BLaER1 treated with 17β-estradiol and CSF1 and Interleukin-3, amounts not matched to agents 10 nM and 100 nM (cell line): ENCODE results near the gene RGL1.

Experiments
- H3K27ac ChIP-seq, 11 experiments: shearing (Covaris generic); formaldehyde crosslinking; 2 replicates each; pipeline ENCODE4 v1.8.1; 2022
- H3K27me3 ChIP-seq, 11 experiments: shearing (Covaris generic); formaldehyde crosslinking; 2 replicates each; pipeline ENCODE4 v1.8.1; 2022
- H3K36me3 ChIP-seq, 11 experiments: shearing (Covaris generic); formaldehyde crosslinking; 2 replicates each; pipeline ENCODE4 v1.8.1; 2022
- H3K4me1 ChIP-seq, 10 experiments: shearing (Covaris generic); formaldehyde crosslinking; 2 replicates each; pipeline ENCODE4 v1.8.1; 2022
- H3K4me2 ChIP-seq, 11 experiments: shearing (Covaris generic); formaldehyde crosslinking; 2 replicates each; pipeline ENCODE4 v1.8.1; 2022
- H3K4me3 ChIP-seq, 10 experiments: shearing (Covaris generic); formaldehyde crosslinking; 2 replicates each; pipeline ENCODE4 v1.8.1; 2022
- H3K9ac ChIP-seq, 11 experiments: shearing (Covaris generic); formaldehyde crosslinking; 2 replicates each; pipeline ENCODE4 v1.8.1; 2022
- H3K9me3 ChIP-seq, 11 experiments: shearing (Covaris generic); formaldehyde crosslinking; replicated peaks in 1 of 11; 2 replicates each; pipeline ENCODE4 v1.8.1; 2022
- H4K20me1 ChIP-seq, 11 experiments: shearing (Covaris generic); formaldehyde crosslinking; 2 replicates each; pipeline ENCODE4 v1.8.1; 2022
- Cebpa-rat ChIP-seq, 11 experiments: shearing (Covaris generic); IDR thresholded peaks; 2 replicates each; pipeline ENCODE4 v1.8.1; 2022

The RGL1 gene

DNA sequence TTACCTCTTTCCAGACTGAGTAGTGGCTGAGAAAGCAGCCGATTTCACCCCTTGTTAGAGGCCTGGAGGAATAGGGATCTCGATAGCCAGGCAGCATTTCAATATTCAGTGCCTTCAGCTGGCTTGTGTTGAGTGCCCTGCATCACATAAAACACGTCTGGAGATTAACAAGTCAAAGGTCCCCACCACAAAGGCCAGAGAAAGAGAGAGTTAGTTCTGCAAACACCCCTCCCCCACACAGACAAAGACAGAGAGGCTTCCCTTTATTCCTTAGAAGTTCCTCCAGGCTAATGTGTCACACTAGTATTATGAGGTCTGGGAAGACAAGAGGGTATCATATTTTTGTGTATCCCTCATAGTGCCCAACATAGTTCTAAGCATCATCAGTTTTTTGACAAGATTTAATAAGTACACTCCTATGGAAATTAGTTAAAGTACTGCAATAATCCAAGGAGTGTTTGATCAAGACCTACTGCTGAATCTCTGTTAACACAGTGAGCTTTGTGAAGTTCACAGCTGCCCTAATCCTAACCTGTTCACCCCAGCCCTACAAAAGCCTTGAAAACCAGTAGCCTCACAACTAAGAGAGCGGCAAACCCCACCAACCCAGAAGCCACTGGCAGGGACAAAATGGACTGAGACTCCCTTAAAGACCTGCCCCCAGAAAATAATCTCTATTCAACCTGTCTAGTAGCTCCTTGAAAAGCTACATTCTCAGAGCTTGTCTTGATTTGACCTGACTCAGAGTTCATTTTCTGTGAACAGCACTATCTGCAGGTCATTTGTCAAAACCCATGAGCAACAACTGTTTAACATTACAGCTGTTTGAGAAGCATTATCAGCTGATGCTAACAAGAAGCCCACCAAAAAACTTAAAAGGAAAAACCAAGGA lies 140.8 kb downstream of the RGL1 start:
- Histone ChIP-seq H3K9ac (no peak overlapping the region), H3K9me3 (peaks cover 0 to 30% (median 12%) of the 10 kb centered on the region in 11 experiments; a peak in 12 of 22 replicates), H3K36me3 (peaks cover 0 to 23% (median 0%) of the 10 kb centered on the region in 11 experiments; a peak in 1 of 22 replicates), H3K27me3 (no peaks in the 10 kb centered on the region), H3K4me2 (peak overlapping the region in 8 of 11 experiments; percentile 1 to 84 (median 71); a peak in 12 of 22 replicates), H4K20me1 (no peaks in the 10 kb centered on the region), H3K27ac (peak overlapping the region in 6 of 11 experiments; percentile 10 to 45 (median 27); a peak in 6 of 22 replicates), H3K4me3 (no peak overlapping the region), H3K4me1 (peaks cover 22 to 51% (median 41%) of the 10 kb centered on the region in 10 experiments)
- no peak for TF ChIP-seq Cebpa-rat (IDR thresholded peaks at IDR 0.05)

DNA sequence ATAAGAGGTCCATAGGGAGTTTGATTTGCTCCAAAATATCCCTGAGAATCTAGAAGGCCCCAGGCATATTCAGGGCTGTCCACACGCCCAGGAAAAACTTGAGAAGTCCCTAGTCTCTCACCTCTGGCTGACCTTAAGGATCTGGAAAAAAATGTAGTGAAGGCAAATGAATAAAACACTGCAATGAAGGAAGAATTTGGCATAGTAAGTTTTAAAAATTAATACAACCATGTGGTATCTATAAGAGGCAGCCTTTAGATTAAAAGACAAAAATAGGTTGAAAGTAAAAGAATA lies 141.3 kb downstream of the RGL1 start:
- Histone ChIP-seq H3K4me3 (no peak overlapping the region), H3K9ac (no peak overlapping the region), H3K27me3 (no peaks in the 10 kb centered on the region), H3K4me1 (peaks cover 22 to 48% (median 39%) of the 10 kb centered on the region in 10 experiments), H3K36me3 (peaks cover 0 to 27% (median 0%) of the 10 kb centered on the region in 11 experiments; a peak in 1 of 22 replicates), H3K27ac (no peak overlapping the region; a peak in 1 of 22 replicates), H3K4me2 (peak overlapping the region in 4 of 11 experiments; percentile 73 to 84 (median 76); a peak in 4 of 22 replicates), H4K20me1 (no peaks in the 10 kb centered on the region), H3K9me3 (peaks cover 0 to 36% (median 14%) of the 10 kb centered on the region in 11 experiments; a peak in 11 of 22 replicates)
- no peak for TF ChIP-seq Cebpa-rat (IDR thresholded peaks at IDR 0.05)

DNA sequence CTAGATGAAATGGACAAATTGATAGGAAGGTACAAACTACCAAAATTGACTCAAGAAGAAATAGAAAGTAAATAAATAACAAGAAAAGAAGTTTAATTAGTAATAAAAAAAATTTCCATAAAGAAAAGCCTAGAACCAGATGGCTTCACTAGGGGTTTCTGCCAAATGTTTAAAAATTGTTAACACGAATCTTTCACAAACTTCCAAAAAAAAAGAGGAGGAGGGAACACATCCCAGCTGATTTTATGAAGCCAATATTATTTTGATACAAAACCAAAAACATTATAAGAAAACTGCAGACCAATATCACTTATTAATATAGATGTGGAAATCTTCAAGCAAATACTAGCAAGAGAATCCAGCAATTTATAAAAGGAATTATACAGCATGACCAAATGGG lies 143.1 kb downstream of the RGL1 start:
- Histone ChIP-seq H3K9me3 (peaks cover 0 to 44% (median 18%) of the 10 kb centered on the region in 11 experiments; a peak in 12 of 22 replicates), H3K36me3 (peaks cover 0 to 27% (median 0%) of the 10 kb centered on the region in 11 experiments; a peak in 1 of 22 replicates), H3K9ac (no peak overlapping the region), H3K27ac (no peak overlapping the region), H3K4me1 (peaks cover 9 to 46% (median 27%) of the 10 kb centered on the region in 10 experiments), H4K20me1 (no peaks in the 10 kb centered on the region), H3K27me3 (no peaks in the 10 kb centered on the region), H3K4me2 (no peak overlapping the region), H3K4me3 (no peak overlapping the region)
- no peak for TF ChIP-seq Cebpa-rat (IDR thresholded peaks at IDR 0.05)

DNA sequence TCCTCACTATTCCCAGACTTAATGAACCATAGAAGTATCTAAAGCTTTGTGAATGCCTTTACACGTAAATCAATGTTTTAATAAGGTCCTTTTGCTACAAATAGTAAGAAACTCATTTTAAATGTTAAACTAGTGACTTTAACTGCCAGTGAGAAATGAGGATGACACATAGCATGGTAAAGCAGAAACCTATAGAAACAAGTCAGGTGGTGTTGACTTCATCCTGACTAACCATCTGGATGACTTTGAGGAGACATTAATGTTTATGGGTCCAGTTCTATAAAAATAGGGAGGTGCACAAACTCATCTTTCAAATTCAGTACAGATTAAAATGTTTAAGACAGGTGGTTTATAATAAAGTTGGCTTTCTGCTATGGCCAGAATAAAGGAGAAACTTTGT lies 147.2 kb downstream of the RGL1 start:
- peaks cover 0 to 27% (median 0%) of the 10 kb centered on the region in 11 experiments; a peak in 1 of 22 replicates for H3K36me3 ChIP-seq
- H3K27me3 ChIP-seq, result no peaks in the 10 kb centered on the region
- H3K4me2 ChIP-seq, result 0 out of 22 replicates have a peak overlapping the region, but pooled peaks of 1 of the 11 experiments have one; percentile 88
- H3K9me3 ChIP-seq, result peaks cover 0 to 50% (median 18%) of the 10 kb centered on the region in 11 experiments; a peak in 12 of 22 replicates
- no peak overlapping the region for H3K4me3 ChIP-seq
- no peak overlapping the region for H3K9ac ChIP-seq
- TF ChIP-seq Cebpa-rat (IDR thresholded peaks at IDR 0.05), result no peak
- H3K27ac ChIP-seq, result no peak overlapping the region
- no peaks in the 10 kb centered on the region for H4K20me1 ChIP-seq
- peaks cover 15 to 52% (median 30%) of the 10 kb centered on the region in 10 experiments for H3K4me1 ChIP-seq

DNA sequence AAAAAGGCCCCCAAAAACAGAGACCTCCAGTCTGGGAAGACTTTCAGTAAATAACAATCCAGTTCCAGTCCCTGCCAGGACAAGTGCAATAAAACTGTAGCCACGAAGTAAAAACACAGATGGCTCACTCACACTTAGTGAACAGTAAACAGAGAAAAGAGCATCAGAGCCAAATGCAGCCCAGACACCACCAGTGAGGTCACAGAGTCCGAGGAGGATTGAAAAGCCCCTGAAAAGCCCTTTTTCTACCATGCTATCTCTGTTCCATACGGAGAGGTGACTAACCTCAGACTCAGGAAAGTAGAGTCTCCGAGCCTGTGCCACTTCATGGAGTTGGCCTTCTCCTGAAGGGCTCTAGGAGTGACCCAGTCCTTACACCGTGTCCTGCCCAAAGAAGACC lies 148.1 kb downstream of the RGL1 start:
- TF ChIP-seq Cebpa-rat (IDR thresholded peaks at IDR 0.05), result no peak
- no peaks in the 10 kb centered on the region for H3K27me3 ChIP-seq
- H3K4me3 ChIP-seq, result no peak overlapping the region
- peaks cover 20 to 61% (median 39%) of the 10 kb centered on the region in 10 experiments for H3K4me1 ChIP-seq
- H3K4me2 ChIP-seq, result peak overlapping the region in 4 of 11 experiments; percentile 85 to 90 (median 88); a peak in 8 of 22 replicates
- peaks cover 0 to 25% (median 0%) of the 10 kb centered on the region in 11 experiments; a peak in 1 of 22 replicates for H3K36me3 ChIP-seq
- H3K9ac ChIP-seq, result no peak overlapping the region
- H3K27ac ChIP-seq, result peak overlapping the region in 7 of 11 experiments; percentile 5 to 94 (median 25); a peak in 6 of 22 replicates
- no peaks in the 10 kb centered on the region for H4K20me1 ChIP-seq
- H3K9me3 ChIP-seq, result peaks cover 0 to 47% (median 18%) of the 10 kb centered on the region in 11 experiments; a peak in 12 of 22 replicates

DNA sequence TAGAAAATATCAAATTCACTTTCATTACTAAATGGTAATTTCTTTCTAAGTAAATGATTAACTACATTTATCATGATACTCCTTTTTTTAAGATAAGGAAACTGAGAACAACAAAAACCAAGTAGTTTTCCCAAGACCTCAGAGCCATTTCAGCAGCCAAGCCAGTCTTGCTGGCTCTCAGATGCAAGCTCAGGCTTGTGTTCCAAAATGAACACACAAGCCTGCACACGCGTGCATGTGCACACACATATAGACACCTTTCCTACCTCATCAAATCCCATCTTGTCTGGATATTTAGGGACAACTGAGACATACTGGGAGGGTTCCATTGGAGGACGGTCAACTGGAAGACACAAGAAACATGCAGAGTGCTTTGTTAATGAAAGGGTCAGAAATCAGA lies 149.6 kb downstream of the RGL1 start:
- Histone ChIP-seq H3K27me3 (no peaks in the 10 kb centered on the region), H3K9ac (peak overlapping the region in 1 of 11 experiments; percentile 78; a peak in 2 of 22 replicates), H4K20me1 (no peaks in the 10 kb centered on the region), H3K27ac (peak overlapping the region; percentile 82 to 94 (median 91); a peak in 20 of 22 replicates), H3K4me1 (peaks cover 20 to 69% (median 51%) of the 10 kb centered on the region in 10 experiments), H3K4me2 (peak overlapping the region in 9 of 11 experiments; percentile 11 to 94 (median 88); a peak in 17 of 22 replicates), H3K9me3 (peaks cover 0 to 34% (median 13%) of the 10 kb centered on the region in 11 experiments; a peak in 10 of 22 replicates), H3K4me3 (no peak overlapping the region), H3K36me3 (peaks cover 0 to 14% (median 0%) of the 10 kb centered on the region in 11 experiments; a peak in 1 of 22 replicates)
- no peak for TF ChIP-seq Cebpa-rat (IDR thresholded peaks at IDR 0.05)

DNA sequence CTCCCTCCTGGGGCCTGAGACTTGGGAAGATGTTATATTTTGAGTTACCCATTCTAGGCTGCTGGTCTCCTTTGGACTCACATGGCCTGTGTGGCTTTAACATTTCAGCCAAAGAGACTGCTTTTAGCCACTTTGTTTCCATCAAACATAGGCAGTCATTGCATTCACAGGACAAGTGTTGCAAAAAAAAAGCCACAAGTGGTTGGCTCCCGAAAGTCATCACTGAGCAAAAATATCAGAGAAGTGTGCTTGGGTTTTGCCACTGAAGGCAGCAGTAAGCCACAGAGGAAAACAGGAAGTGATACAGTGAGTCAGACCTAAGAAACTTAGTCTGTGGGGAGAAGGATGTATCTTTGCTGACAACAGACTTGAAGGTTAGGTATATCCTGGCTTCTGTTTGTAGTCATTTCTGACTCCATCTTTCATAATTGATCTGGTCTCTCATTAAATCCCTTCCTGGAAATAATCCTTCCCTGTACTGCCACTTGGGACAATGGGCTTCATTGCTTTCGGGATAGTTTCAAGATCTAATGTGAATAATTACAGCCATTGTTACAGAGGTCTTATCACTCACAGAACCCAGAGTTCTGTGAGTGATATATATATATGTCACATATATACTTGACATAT lies 151.8 kb downstream of the RGL1 start:
- Histone ChIP-seq H3K9me3 (peaks cover 0 to 23% (median 5%) of the 10 kb centered on the region in 11 experiments; a peak in 9 of 22 replicates), H3K9ac (peak overlapping the region; percentile 60 to 80 (median 77); a peak in 21 of 22 replicates), H3K27ac (peak overlapping the region; percentile 82 to 94 (median 91)), H3K4me3 (no peak overlapping the region), H3K4me2 (peak overlapping the region; percentile 61 to 94 (median 85)), H3K4me1 (peaks cover 20 to 69% (median 52%) of the 10 kb centered on the region in 10 experiments), H4K20me1 (no peaks in the 10 kb centered on the region), H3K27me3 (no peaks in the 10 kb centered on the region), H3K36me3 (no peaks in the 10 kb centered on the region)
- peak; percentile 91 to 99 (median 98) for TF ChIP-seq Cebpa-rat (IDR thresholded peaks at IDR 0.05)

DNA sequence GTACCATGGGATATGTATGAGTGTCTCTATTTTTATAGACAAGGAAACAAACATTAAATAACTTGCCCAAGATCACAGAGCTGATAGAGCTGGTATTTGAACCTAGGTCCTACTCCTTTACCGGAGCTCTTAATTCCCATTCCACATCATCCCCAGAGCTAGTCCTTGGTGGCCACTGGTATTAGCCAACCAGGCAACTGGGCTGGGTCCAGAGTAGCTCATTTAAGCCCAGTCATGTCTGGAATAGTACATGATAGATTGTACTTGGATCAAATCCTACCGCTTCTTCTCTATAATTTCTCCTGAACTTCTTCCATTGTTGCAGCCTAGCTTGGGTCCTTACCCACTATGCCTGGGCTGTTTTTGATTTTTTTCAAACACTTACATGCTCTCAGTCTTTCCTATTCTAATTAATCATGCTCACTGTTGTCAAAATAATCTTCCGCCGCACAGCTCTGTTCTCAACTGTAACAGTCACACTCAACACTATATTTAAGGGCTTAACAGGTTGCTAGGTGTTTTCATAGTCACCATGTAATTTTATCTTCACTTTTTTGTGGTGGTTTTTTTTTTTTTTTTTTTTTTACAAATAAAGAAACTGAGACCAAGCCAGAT lies 152.4 kb downstream of the RGL1 start:
- H3K27ac ChIP-seq, result peak overlapping the region; percentile 77 to 94 (median 91)
- H3K9ac ChIP-seq, result peak overlapping the region in 10 of 11 experiments; percentile 15 to 66 (median 51); a peak in 16 of 22 replicates
- H3K9me3 ChIP-seq, result peaks cover 0 to 17% (median 0%) of the 10 kb centered on the region in 11 experiments; a peak in 5 of 22 replicates
- peak overlapping the region; percentile 45 to 83 (median 67) for H3K4me2 ChIP-seq
- no peaks in the 10 kb centered on the region for H3K27me3 ChIP-seq
- H4K20me1 ChIP-seq, result no peaks in the 10 kb centered on the region
- no peak overlapping the region for H3K4me3 ChIP-seq
- peaks cover 20 to 68% (median 52%) of the 10 kb centered on the region in 10 experiments for H3K4me1 ChIP-seq
- no peak for TF ChIP-seq Cebpa-rat (IDR thresholded peaks at IDR 0.05)
- H3K36me3 ChIP-seq, result no peaks in the 10 kb centered on the region
